GM12878 (cell line): ENCODE results near the gene PYGO2. TPM values are rescaled to one million over a fixed set of nuclear protein-coding genes. Genes with fewer than 3 reads are reported as not detected.

ENCODE experiments used
- ATAC-seq: fragments of 200-7000 bp; cut with Tn5 transposase; 3 replicates; pipeline ENCODE4 v1.9.1; 2020; ENCODE audit warnings: mild to moderate bottlenecking, moderate library complexity
- BruUV-seq: library from RNA; stranded (reverse); fragments of 400-500 nt; replicated peaks from 2 replicates; lab custom pipeline; 2021; lab: Mats Ljungman, UMichigan
- CTCF ChIA-PET: fragments of 300-600 bp; sonication (Branson Sonifier 250); formaldehyde crosslinking; extraction: SDS; loops from one replicate; lab custom pipeline; 2021; ENCODE audit warnings: inconsistent platforms; lab: Yijun Ruan, JAX
- POLR2A ChIA-PET: fragments of 350-600 bp; formaldehyde crosslinking; extraction: SDS; loops from one replicate; lab custom pipeline; 2021; ENCODE audit warnings: inconsistent platforms; lab: Charles Lee
- RAD21 ChIA-PET: fragments of 300-600 bp; sonication (Branson Sonifier 250); formaldehyde crosslinking; loops from one replicate; lab custom pipeline; 2023; ENCODE audit warnings: antibody characterized with exemption; ENCODE audit not compliant: unreplicated experiment; lab: Charles Lee
- SMC1A ChIA-PET: fragments of 300-600 bp; sonication (Branson Sonifier 250); formaldehyde crosslinking; loops from one replicate; lab custom pipeline; 2023; ENCODE audit not compliant: unreplicated experiment, uncharacterized antibody; lab: Charles Lee
- DNase-seq: peaks from one replicate; pipeline ENCODE4 v3.0.0-alpha.2; 2011; ENCODE audit warnings: low read depth, low spot score
- FAIRE-seq: peaks from 3 replicates; lab custom pipeline; 2011; peaks lifted over from hg19 to GRCh38; lab: Jason Lieb, UNC
- H2AFZ ChIP-seq: 2 replicates; pipeline ENCODE4 v1.6.0; 2011; ENCODE audit warnings: low read depth, low read length, control low read depth; ENCODE audit not compliant: control insufficient read depth
- H3K27ac ChIP-seq: 2 replicates; pipeline ENCODE4 v1.5.1; 2011; ENCODE audit warnings: control low read depth; ENCODE audit not compliant: control insufficient read depth, insufficient read depth
- H3K27me3 ChIP-seq, 2 experiments: replicated peaks in 1 of 2; 2 replicates each; pipeline versions ENCODE4 v1.6.0 to v1.6.1; 2011; ENCODE audit warnings: low read length in 1 of 2; ENCODE audit not compliant: control insufficient read depth in 2 of 2, insufficient read depth in 2 of 2
- H3K36me3 ChIP-seq, 2 experiments: 2 replicates each; pipeline ENCODE4 v1.5.1; 2011; ENCODE audit warnings: low read length in 1 of 2; ENCODE audit not compliant: control insufficient read depth in 2 of 2, insufficient read depth in 2 of 2
- H3K4me1 ChIP-seq: 2 replicates; pipeline ENCODE4 v1.6.1; 2011; ENCODE audit warnings: mild to moderate bottlenecking, low read length, moderate library complexity, mixed read lengths; ENCODE audit not compliant: control insufficient read depth, insufficient read depth
- H3K4me2 ChIP-seq: 2 replicates; pipeline ENCODE4 v1.6.0; 2011; ENCODE audit warnings: control low read depth; ENCODE audit not compliant: control insufficient read depth, insufficient read depth
- H3K4me3 ChIP-seq: fragments of 200-600 bp; sonication (generic); 2 replicates; pipeline ENCODE4 v1.5.1; 2016
- H3K79me2 ChIP-seq: 2 replicates; pipeline ENCODE4 v1.6.0; 2011; ENCODE audit warnings: low read length; ENCODE audit not compliant: control insufficient read depth, insufficient read depth
- H3K9ac ChIP-seq: 2 replicates; pipeline ENCODE4 v1.8.0; 2011; ENCODE audit warnings: low read length, control low read depth, mixed read lengths; ENCODE audit not compliant: control insufficient read depth, insufficient read depth
- H3K9me3 ChIP-seq: replicated peaks from 3 replicates; pipeline ENCODE4 v1.5.1; 2011; ENCODE audit warnings: mild to moderate bottlenecking, low read length; ENCODE audit not compliant: control insufficient read depth, insufficient read depth
- H4K20me1 ChIP-seq: 2 replicates; pipeline ENCODE4 v1.6.0; 2011; ENCODE audit not compliant: control insufficient read depth, insufficient read depth
- ASH2L ChIP-seq: fragments of 300-600, 200-600 bp; sonication (generic); IDR thresholded peaks from 2 replicates; pipeline ENCODE4 v1.6.1; 2017; ENCODE audit warnings: low read depth, mild to moderate bottlenecking, borderline replicate concordance
- BMI1 ChIP-seq: fragments of 450-650 bp; IDR thresholded peaks from 2 replicates; pipeline ENCODE4 v1.6.1; 2016; ENCODE audit warnings: mild to moderate bottlenecking, moderate library complexity, borderline replicate concordance
- CHD4 ChIP-seq: fragments of 200-600 bp; sonication (generic); IDR thresholded peaks from 2 replicates; pipeline ENCODE4 v1.6.1; 2016; ENCODE audit warnings: mild to moderate bottlenecking
- CREB1 ChIP-seq: IDR thresholded peaks from 2 replicates; pipeline ENCODE4 v1.6.1; 2012; ENCODE audit warnings: low read depth, mild to moderate bottlenecking, inconsistent platforms
- NFXL1 ChIP-seq: fragments of 450-650 bp; IDR thresholded peaks from 2 replicates; pipeline ENCODE4 v1.6.1; 2017; ENCODE audit warnings: antibody characterized with exemption, mild to moderate bottlenecking, borderline replicate concordance
- RAD21 ChIP-seq: IDR thresholded peaks from 2 replicates; pipeline ENCODE4 v1.6.1; 2011; ENCODE audit warnings: mild to moderate bottlenecking, low read depth, low read length, moderate library complexity; ENCODE audit not compliant: insufficient read depth
- RAD51 ChIP-seq: fragments of 450-650 bp; IDR thresholded peaks from 2 replicates; pipeline ENCODE4 v1.6.1; 2016; ENCODE audit warnings: moderate library complexity, mild to moderate bottlenecking, inconsistent platforms
- TCF3 ChIP-seq: IDR thresholded peaks from 2 replicates; pipeline ENCODE4 v1.6.1; 2012; ENCODE audit warnings: low read depth, mild to moderate bottlenecking, low read length, borderline replicate concordance; ENCODE audit not compliant: insufficient read depth
- WRNIP1 ChIP-seq: IDR thresholded peaks from 2 replicates; pipeline ENCODE4 v1.6.1; 2011; ENCODE audit warnings: low read depth, low read length, improper control_type of control experiment, borderline replicate concordance
- YY1 ChIP-seq: IDR thresholded peaks from 2 replicates; pipeline ENCODE4 v1.6.1; 2011; ENCODE audit warnings: low read depth, mild to moderate bottlenecking, low read length
- ZNF274 ChIP-seq: IDR thresholded peaks from one replicate; pipeline ENCODE4 v1.8.0; 2011; ENCODE audit not compliant: insufficient read length, insufficient read depth
- WGBS: methylation state at CpG from one replicate; pipeline ENCODE4 v1.1.6; 2016; ENCODE audit warnings: low lambda C conversion rate; ENCODE audit not compliant: insufficient replicate concordance, insufficient coverage; ENCODE audit errors: missing lambda C conversion rate; 5-methylcytosine and 5-hydroxymethylcytosine counted together
- in situ Hi-C: fragments of 300-500 bp; cut with MboI; formaldehyde crosslinking; loops from 9 replicates; pipeline ENCODE4 v1.14.3; 2018; ENCODE audit warnings: mixed read lengths
- intact Hi-C: fragments of 100-400 bp; cut with micrococcal nuclease; formaldehyde crosslinking; loops from one replicate; pipeline ENCODE4 v1.14.2; 2022; ENCODE audit not compliant: unreplicated experiment
- polyA plus RNA-seq, 11 experiments: library from polyadenylated mRNA; depleted of rRNA in 4 of 11; unstranded in 6 of 11; stranded (reverse) in 5 of 11; fragments of >200 nt; fragmentation: Nextera tagmentation in 4 of 11; fragmentation: Illumina TruSeq in 1 of 11; extraction: Ambion mirVana in 4 of 11; extraction: Trizol in 1 of 11; gene quantifications; 1 replicate in 1 of 11; 2 replicates in 10 of 11; pipeline versions ENCODE4 v1.2.1 to v1.2.3, GENCODE V29; 2011 to 2016; ENCODE audit warnings: inconsistent platforms in 2 of 11, missing spikeins in 2 of 11, low read depth in 1 of 11
- total RNA-seq, 4 experiments: library from RNA; depleted of rRNA in 3 of 4; stranded (reverse); fragments of >200 nt in 3 of 4; fragmentation: Illumina TruSeq in 1 of 4; extraction: Trizol in 1 of 4; gene quantifications; 2 replicates each; pipeline versions ENCODE4 v1.2.1 to v1.2.3, GENCODE V29; 2013 to 2021
- TF ChIP-seq, protein P1 (sequence below): IDR thresholded peaks from 2 replicates; pipeline ENCODE4 v1.6.1; 2011; ENCODE audit warnings: borderline replicate concordance, low read depth, mild to moderate bottlenecking, moderate library complexity, low read length; ENCODE audit not compliant: insufficient read depth, poor library complexity, severe bottlenecking
- TF ChIP-seq, protein P2 (sequence below): fragments of 450-650 bp; IDR thresholded peaks from 2 replicates; pipeline ENCODE4 v1.6.1; 2016; ENCODE audit warnings: mild to moderate bottlenecking
- TF ChIP-seq, protein P3 (sequence below): fragments of 450-650 bp; IDR thresholded peaks from 2 replicates; pipeline ENCODE4 v1.6.1; 2018; ENCODE audit warnings: mild to moderate bottlenecking, low read depth, moderate library complexity; ENCODE audit not compliant: partially characterized antibody

PYGO2 gene
- total and polyA plus RNA-seq, 10 of the 15 experiments (the other 5 are each of a cell fraction or from before 2014, with no cell fraction given) = 8.1 to 33.8 (median 23.5) TPM

DNA sequence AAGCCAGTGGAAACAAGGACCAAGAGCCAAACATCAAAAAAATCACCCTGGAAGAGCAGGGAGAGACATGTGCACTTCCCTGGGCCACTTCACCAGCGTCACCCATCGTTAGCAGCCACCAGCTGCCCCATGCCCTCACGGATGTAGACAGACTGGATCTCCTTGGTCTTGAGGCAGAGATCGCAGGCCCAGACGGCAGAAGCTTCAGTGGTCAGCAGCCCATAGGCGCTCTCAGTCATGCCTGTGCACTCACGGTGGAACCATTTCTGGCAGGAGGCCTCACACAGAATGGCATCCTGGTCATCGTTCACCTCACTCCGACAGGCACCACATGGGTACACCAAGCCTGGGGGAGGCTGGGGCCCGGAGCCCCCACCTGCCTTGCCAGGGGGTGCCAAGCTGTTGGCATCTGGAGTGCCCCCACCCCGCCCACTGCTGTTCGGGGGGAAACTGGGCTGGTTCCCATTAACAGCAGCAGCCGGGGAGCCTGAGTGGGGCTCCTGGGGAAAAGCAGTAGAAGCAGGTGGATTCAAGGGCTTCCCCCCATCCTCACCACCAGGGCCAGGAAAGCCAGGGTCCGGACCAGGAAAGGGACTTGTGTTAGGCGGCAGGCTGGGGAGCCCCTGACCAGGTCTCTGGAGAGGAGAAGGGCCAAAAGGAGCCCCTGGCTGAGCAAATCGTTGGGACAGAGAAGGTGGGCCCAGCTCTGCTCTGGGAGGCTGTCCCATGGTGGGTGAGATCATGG is 2.7 kb downstream of the PYGO2 start (continued):
- TF ChIP-seq ZNF274 (no peak), TCF3 (no peak)
- TF ChIP-seq, protein P1, sequence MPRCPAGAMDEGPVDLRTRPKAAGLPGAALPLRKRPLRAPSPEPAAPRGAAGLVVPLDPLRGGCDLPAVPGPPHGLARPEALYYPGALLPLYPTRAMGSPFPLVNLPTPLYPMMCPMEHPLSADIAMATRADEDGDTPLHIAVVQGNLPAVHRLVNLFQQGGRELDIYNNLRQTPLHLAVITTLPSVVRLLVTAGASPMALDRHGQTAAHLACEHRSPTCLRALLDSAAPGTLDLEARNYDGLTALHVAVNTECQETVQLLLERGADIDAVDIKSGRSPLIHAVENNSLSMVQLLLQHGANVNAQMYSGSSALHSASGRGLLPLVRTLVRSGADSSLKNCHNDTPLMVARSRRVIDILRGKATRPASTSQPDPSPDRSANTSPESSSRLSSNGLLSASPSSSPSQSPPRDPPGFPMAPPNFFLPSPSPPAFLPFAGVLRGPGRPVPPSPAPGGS = no peak
- TF ChIP-seq, protein P2, sequence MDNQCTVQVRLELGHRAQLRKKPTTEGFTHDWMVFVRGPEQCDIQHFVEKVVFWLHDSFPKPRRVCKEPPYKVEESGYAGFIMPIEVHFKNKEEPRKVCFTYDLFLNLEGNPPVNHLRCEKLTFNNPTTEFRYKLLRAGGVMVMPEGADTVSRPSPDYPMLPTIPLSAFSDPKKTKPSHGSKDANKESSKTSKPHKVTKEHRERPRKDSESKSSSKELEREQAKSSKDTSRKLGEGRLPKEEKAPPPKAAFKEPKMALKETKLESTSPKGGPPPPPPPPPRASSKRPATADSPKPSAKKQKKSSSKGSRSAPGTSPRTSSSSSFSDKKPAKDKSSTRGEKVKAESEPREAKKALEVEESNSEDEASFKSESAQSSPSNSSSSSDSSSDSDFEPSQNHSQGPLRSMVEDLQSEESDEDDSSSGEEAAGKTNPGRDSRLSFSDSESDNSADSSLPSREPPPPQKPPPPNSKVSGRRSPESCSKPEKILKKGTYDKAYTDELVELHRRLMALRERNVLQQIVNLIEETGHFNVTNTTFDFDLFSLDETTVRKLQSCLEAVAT = no peak

DNA sequence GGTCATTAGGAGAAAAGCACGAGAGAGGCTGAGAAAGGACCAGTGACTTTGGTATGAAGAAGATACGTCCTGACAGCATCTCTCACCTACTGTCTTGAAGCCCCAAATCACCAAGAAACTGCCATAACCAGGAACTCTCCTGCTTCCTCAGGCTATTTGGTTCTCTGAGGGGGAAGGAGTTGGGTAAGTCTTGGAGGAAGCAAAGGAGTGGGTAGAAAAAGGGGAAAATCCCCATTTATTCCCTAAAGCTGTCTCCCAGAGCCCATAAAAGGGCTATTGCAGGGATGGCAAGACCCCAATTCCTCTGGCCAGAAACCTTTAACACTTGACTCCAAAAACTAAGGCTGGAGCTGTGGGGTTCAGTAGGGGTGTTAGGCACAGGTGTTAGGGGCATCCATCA is 3.5 kb downstream of the PYGO2 start:
- no peak for FAIRE-seq
- Histone ChIP-seq H3K9ac (no peak overlapping the region), H2AFZ (no peak overlapping the region), H4K20me1 (no peaks in the 10 kb centered on the region), H3K4me2 (no peak overlapping the region), H3K4me1 (peaks cover 23% of the 10 kb centered on the region), H3K27ac (no peak overlapping the region), H3K79me2 (peaks cover 34% of the 10 kb centered on the region), H3K4me3 (no peak overlapping the region), H3K9me3 (no peaks in the 10 kb centered on the region), H3K36me3 (peaks cover 3 to 5% of the 10 kb centered on the region in 2 experiments; a peak in 2 of 4 replicates), H3K27me3 (no peaks in the 10 kb centered on the region)
- RAD21 ChIA-PET = no interaction called here
- CTCF ChIA-PET = no interaction called here
- WGBS = 69% methylated on average over 2 of the region's 2 CpGs
- in situ Hi-C loops = no loop called here
- DNase-seq = no peak
- POLR2A ChIA-PET = interaction anchor here (12.3 kb wide), 1 partner anchor 15 kb away, joined by 140 read pairs; the partner anchor contains the start of genes CKS1B and SHC1
- no peak for ATAC-seq
- SMC1A ChIA-PET = interaction anchor here (1.5 kb wide), 1 partner anchor 13 kb away, joined by 5 read pairs; no protein-coding TSS in a partner anchor
- no TSS peak for BruUV-seq
- intact Hi-C loops = no loop called here
- TF ChIP-seq CREB1 (no peak), NFXL1 (no peak), BMI1 (no peak), RAD21 (no peak), YY1 (no peak), ASH2L (no peak), RAD51 (no peak), CHD4 (no peak), WRNIP1 (no peak)
- TF ChIP-seq, protein P3, sequence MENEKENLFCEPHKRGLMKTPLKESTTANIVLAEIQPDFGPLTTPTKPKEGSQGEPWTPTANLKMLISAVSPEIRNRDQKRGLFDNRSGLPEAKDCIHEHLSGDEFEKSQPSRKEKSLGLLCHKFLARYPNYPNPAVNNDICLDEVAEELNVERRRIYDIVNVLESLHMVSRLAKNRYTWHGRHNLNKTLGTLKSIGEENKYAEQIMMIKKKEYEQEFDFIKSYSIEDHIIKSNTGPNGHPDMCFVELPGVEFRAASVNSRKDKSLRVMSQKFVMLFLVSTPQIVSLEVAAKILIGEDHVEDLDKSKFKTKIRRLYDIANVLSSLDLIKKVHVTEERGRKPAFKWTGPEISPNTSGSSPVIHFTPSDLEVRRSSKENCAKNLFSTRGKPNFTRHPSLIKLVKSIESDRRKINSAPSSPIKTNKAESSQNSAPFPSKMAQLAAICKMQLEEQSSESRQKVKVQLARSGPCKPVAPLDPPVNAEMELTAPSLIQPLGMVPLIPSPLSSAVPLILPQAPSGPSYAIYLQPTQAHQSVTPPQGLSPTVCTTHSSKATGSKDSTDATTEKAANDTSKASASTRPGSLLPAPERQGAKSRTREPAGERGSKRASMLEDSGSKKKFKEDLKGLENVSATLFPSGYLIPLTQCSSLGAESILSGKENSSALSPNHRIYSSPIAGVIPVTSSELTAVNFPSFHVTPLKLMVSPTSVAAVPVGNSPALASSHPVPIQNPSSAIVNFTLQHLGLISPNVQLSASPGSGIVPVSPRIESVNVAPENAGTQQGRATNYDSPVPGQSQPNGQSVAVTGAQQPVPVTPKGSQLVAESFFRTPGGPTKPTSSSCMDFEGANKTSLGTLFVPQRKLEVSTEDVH = no peak
